ENCODE results near the gene EHMT1.

GRCh38 chr9:137743695-137744094, 124.9 kb downstream of the EHMT1 start:
- no peak for TF ChIP-seq YY1 (IDR thresholded peaks at IDR 0.05; ENCODE audit: insufficient read depth, insufficient read length)
- TF ChIP-seq SUZ12 (IDR thresholded peaks at IDR 0.05; ENCODE audit: extremely low read depth, insufficient read depth, insufficient read length): no peak

Data from NT2/D1 (cell line).